Activated B cell treated with CpG ODN at 0.5 μM for 24 hours (primary cell): ENCODE results near the gene S100PBP. TPM values are rescaled to one million over a fixed set of nuclear protein-coding genes. Genes with fewer than 3 reads are reported as not detected.

Experiments
- ATAC-seq: fragments of 200-7000 bp; cut with Tn5 transposase; one replicate; pipeline ENCODE4 v1.10.0; 2021; ENCODE audit warnings: low read depth, mild to moderate bottlenecking, moderate library complexity
- CTCF ChIA-PET: fragments of 350-600 bp; sonication (Branson Sonifier 250); formaldehyde crosslinking; loops from one replicate; lab custom pipeline; 2021; ENCODE audit warnings: antibody characterized with exemption; lab: Charles Lee
- POLR2A ChIA-PET: fragments of 350-600 bp; sonication (Branson Sonifier 250); formaldehyde crosslinking; loops from one replicate; lab custom pipeline; 2021; ENCODE audit warnings: antibody characterized with exemption; lab: Charles Lee
- DNase-seq: peaks from one replicate; pipeline ENCODE4 v3.0.0; 2022
- H3K27ac Mint-ChIP-seq: one replicate; pipeline ENCODE4 v1.8.0; 2020; ENCODE audit warnings: mixed read lengths
- H3K27me3 Mint-ChIP-seq: one replicate; pipeline ENCODE4 v1.8.0; 2021; ENCODE audit warnings: mixed read lengths
- H3K36me3 Mint-ChIP-seq: one replicate; pipeline ENCODE4 v1.8.0; 2021; ENCODE audit warnings: low read depth, mixed read lengths
- H3K4me1 Mint-ChIP-seq: one replicate; pipeline ENCODE4 v1.8.0; 2021; ENCODE audit warnings: mixed read lengths
- H3K4me3 Mint-ChIP-seq: one replicate; pipeline ENCODE4 v1.8.0; 2020; ENCODE audit warnings: mild to moderate bottlenecking, mixed read lengths
- H3K9me3 Mint-ChIP-seq: one replicate; pipeline ENCODE4 v1.8.0; 2020; ENCODE audit warnings: mixed read lengths
- intact Hi-C: fragments of 100-400 bp; cut with micrococcal nuclease; formaldehyde crosslinking; loops from one replicate; pipeline ENCODE4 v1.15.1; 2024
- total RNA-seq: library from RNA; stranded (reverse); gene quantifications from 2 replicates; pipeline ENCODE4 v1.2.3, GENCODE V29; 2022
- TF ChIP-seq, protein P1 (sequence below): fragments of 200-600 bp; IDR thresholded peaks from one replicate; pipeline ENCODE4 v1.8.0; 2022; ENCODE audit warnings: antibody characterized with exemption, mild to moderate bottlenecking

The S100PBP gene
- total RNA-seq, 1 donor from 2014 or later, result 50.5 TPM

DNA sequence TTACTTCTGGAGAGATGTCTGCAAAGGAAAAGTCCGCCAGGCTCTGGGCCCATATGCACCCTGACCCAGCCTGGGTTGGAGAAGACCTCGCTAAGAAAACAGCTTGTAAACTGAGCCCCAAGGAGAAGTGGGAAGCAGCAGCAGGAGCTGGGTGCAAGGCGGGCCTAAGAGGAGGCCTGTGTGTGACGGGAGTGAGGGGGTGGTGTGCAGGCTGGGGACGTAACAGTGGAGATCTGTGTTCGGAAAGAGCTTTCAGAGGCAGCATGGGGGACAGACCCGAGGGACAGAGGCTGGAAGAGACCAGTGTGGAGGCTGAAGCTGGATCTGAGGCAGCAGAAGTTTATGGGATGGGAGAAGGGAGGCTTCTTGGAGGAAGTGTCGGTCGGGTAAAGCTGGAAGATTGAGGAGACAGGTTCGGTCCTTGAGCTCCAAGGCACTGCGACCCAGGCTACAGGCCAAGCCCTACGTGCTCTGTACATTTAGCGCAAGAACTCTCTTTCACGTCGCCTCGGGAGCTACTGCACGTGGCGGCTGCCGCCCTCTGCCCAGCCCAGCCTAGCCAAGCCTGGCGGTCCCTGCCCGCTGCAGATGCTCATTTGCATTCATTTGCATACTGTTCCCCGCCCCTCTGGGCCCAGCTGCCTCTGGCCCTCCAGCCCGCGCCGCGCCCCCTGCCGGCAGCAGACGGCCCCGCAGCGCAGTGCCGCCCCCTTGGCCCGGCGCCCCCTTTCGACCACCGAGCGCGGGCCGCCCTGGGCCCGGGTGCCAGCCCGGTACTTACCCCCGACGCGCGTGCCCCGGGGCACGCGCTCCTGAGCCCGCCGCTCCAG lies 75.1 kb downstream of the S100PBP start:
- H3K27ac Mint-ChIP-seq, result no peak overlapping the region
- CTCF ChIA-PET, result interaction anchor here (0.9 to 1.5 kb wide), 4 partner anchors 20 to 373 kb away, joined by 3 to 6 read pairs (median 4); no protein-coding TSS in a partner anchor
- H3K27me3 Mint-ChIP-seq, result peaks cover 56% of the 10 kb centered on the region

DNA sequence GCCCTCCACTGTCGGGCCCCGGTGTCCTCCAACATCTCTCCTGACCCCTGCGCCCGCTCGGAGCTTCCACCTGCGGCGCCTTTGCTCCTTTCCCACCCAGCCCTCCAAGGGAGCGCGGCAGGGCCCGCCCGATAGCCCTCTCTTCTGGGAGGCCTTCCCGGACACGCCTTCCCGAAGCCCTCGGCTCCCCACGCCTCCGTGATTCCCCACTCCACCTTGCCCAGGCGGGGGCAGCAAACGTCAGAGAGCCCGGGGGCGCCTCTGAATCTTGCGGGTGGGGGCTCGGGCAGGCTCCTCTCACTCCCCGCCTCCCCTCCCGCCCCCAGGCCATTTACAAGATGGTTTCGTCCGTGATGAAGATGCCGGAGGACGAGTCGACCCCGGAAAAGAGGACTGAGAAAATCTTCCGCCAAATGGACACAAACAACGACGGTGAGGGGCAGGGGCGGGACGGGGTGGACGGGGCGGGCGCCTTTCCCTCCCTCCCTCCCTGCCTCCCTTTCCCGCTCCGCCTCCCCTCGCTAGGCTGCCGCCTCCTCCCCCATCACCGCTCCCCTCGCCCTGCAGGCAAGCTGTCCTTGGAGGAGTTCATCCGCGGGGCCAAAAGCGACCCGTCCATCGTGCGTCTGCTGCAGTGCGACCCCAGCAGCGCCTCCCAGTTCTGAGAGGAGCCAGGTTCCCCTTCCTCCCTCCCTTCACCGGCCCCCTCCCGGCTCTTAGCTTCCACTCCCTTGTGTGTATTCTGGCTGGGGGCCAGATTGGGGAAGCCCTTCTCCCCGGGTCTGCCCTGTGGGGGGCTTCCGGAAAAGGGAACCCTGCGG lies 76.0 kb downstream of the S100PBP start:
- H3K4me3 Mint-ChIP-seq, result peak overlapping the region; percentile 70
- peaks cover 48% of the 10 kb centered on the region for H3K27me3 Mint-ChIP-seq
- no peaks in the 10 kb centered on the region for H3K36me3 Mint-ChIP-seq
- DNase-seq, result no peak
- no peaks in the 10 kb centered on the region for H3K9me3 Mint-ChIP-seq
- ChIA-PET CTCF (interaction anchor here (0.9 to 1.5 kb wide), 3 partner anchors 21 to 182 kb away, joined by 3 to 6 read pairs (median 3); no protein-coding TSS in a partner anchor), POLR2A (interaction anchor here (0.9 kb wide), 1 partner anchor 233 kb away, joined by 3 read pairs; no protein-coding TSS in a partner anchor)
- ATAC-seq, result peak; percentile 23
- peaks cover 17% of the 10 kb centered on the region for H3K4me1 Mint-ChIP-seq
- TF ChIP-seq, protein P1, sequence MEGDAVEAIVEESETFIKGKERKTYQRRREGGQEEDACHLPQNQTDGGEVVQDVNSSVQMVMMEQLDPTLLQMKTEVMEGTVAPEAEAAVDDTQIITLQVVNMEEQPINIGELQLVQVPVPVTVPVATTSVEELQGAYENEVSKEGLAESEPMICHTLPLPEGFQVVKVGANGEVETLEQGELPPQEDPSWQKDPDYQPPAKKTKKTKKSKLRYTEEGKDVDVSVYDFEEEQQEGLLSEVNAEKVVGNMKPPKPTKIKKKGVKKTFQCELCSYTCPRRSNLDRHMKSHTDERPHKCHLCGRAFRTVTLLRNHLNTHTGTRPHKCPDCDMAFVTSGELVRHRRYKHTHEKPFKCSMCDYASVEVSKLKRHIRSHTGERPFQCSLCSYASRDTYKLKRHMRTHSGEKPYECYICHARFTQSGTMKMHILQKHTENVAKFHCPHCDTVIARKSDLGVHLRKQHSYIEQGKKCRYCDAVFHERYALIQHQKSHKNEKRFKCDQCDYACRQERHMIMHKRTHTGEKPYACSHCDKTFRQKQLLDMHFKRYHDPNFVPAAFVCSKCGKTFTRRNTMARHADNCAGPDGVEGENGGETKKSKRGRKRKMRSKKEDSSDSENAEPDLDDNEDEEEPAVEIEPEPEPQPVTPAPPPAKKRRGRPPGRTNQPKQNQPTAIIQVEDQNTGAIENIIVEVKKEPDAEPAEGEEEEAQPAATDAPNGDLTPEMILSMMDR, result no peak
- intact Hi-C loops, result no loop called here
- H3K27ac Mint-ChIP-seq, result no peak overlapping the region

More for the DNA sequence above, 75.1 kb downstream of the S100PBP start:
- Mint-ChIP-seq H3K4me1 (peaks cover 17% of the 10 kb centered on the region), H3K4me3 (peak overlapping the region; percentile 69), H3K9me3 (no peaks in the 10 kb centered on the region), H3K36me3 (no peaks in the 10 kb centered on the region)
- TF ChIP-seq, protein P1, result no peak
- POLR2A ChIA-PET, result interaction anchor here (0.5 to 0.9 kb wide), 2 partner anchors 52 to 234 kb away, joined by 3 read pairs; no protein-coding TSS in a partner anchor
- DNase-seq (peak; percentile 46), ATAC-seq (peak; percentile 78)
- intact Hi-C loops, result no loop called here

DNA sequence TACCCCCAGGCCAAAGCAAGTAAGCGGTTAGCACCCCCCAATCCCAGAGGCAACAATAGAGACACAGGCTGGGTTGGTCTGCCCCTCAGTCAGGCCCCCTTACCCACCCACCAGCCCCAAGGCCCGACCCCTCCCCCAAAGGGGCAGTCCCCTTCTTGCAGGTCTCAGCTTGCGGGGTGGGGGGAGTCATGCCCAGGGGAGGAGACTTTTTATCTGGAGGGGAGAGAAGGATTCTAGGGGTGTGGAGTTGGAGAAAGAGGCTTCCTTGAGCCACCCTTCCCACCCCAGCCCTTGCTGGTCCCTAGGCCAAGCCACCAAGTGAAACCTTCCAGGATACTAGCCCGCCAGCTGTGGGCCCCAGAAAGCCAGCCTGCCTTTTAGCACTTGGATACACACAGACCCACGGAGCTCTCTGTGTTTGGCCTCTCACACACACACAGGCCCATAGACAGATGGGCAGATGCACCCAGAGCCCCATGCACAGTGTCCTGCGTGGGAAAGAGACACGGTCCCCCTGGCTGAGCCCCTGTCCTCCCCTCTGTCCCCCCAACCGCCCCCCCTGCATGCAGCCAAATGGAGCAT lies 76.7 kb downstream of the S100PBP start:
- POLR2A ChIA-PET, result no interaction called here
- TF ChIP-seq, protein P1, result no peak
- Mint-ChIP-seq H3K4me3 (peak overlapping the region; percentile 70), H3K27me3 (peaks cover 48% of the 10 kb centered on the region), H3K27ac (no peak overlapping the region), H3K9me3 (no peaks in the 10 kb centered on the region), H3K4me1 (peaks cover 17% of the 10 kb centered on the region), H3K36me3 (no peaks in the 10 kb centered on the region)
- intact Hi-C loops, result no loop called here
- DNase-seq (no peak), ATAC-seq (no peak)
- CTCF ChIA-PET, result interaction anchor here (1.5 kb wide), 1 partner anchor 182 kb away, joined by 3 read pairs; no protein-coding TSS in a partner anchor

DNA sequence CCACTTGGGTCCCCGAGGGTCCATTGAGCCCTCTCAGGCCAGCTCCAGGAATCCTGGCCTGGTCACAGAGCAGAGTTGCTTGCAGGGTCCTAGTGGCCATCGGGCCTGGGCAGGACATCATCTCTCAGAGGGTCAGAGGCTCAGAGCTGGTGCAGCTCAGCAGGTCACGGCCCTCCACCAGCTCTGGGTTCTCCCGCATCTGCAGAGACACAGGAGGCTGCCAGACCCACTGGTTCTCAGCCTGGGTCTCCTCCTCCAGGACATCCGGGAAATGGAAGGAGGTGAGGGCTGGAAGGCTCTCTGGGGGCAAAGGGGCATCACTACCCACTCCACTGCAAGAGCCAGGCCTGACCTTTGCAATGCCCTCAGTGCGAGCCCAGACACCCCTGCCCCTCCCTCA lies 77.2 kb downstream of the S100PBP start:
- peaks cover 17% of the 10 kb centered on the region for H3K4me1 Mint-ChIP-seq
- H3K4me3 Mint-ChIP-seq, result no peak overlapping the region
- POLR2A ChIA-PET, result no interaction called here
- intact Hi-C loops, result no loop called here
- ATAC-seq (no peak), DNase-seq (no peak)
- TF ChIP-seq, protein P1, result no peak
- H3K27me3 Mint-ChIP-seq, result peaks cover 46% of the 10 kb centered on the region
- H3K9me3 Mint-ChIP-seq, result no peaks in the 10 kb centered on the region
- H3K27ac Mint-ChIP-seq, result no peak overlapping the region
- CTCF ChIA-PET, result interaction anchor here (1.5 kb wide), 1 partner anchor 183 kb away, joined by 3 read pairs; no protein-coding TSS in a partner anchor
- no peaks in the 10 kb centered on the region for H3K36me3 Mint-ChIP-seq
